GM12878 (cell line): ENCODE results near the gene SH2D6. TPM values are rescaled to one million over a fixed set of nuclear protein-coding genes. Genes with fewer than 3 reads are reported as not detected.

Experiments
- BACH1 ChIP-seq: fragments of 450-650 bp; IDR thresholded peaks from 2 replicates; pipeline ENCODE4 v1.6.1; 2017; ENCODE audit warnings: mild to moderate bottlenecking, borderline replicate concordance
- BCL11A ChIP-seq: IDR thresholded peaks from 2 replicates; pipeline ENCODE4 v1.6.1; 2011; ENCODE audit warnings: low read depth, low read length
- DPF2 ChIP-seq: fragments of 450-650 bp; IDR thresholded peaks from 2 replicates; pipeline ENCODE4 v1.6.1; 2017; ENCODE audit warnings: mild to moderate bottlenecking
- MTA3 ChIP-seq: IDR thresholded peaks from 2 replicates; pipeline ENCODE4 v1.6.1; 2012; ENCODE audit warnings: low read length, inconsistent platforms, borderline replicate concordance
- MXI1 ChIP-seq: fragments of 150-350 bp; IDR thresholded peaks from 2 replicates; pipeline ENCODE4 v1.6.1; 2011; ENCODE audit warnings: low read depth, mild to moderate bottlenecking, inconsistent platforms, low read length, improper control_type of control experiment
- NR2F1 ChIP-seq: fragments of 450-650 bp; conservative IDR thresholded peaks from 2 replicates; pipeline ENCODE4 v1.6.1; 2017; ENCODE audit warnings: mild to moderate bottlenecking
- POLR2A ChIP-seq: IDR thresholded peaks from 2 replicates; pipeline ENCODE4 v1.6.1; 2011; ENCODE audit warnings: low read depth, mild to moderate bottlenecking, low read length
- SMAD5 ChIP-seq: IDR thresholded peaks from 2 replicates; pipeline ENCODE4 v1.6.1; 2016; ENCODE audit warnings: antibody characterized with exemption, low read depth
- STAT1 ChIP-seq: fragments of 450-650 bp; conservative IDR thresholded peaks from 2 replicates; pipeline ENCODE4 v1.6.1; 2014; ENCODE audit warnings: antibody characterized with exemption, mild to moderate bottlenecking
- TCF12 ChIP-seq: IDR thresholded peaks from 2 replicates; pipeline ENCODE4 v1.6.1; 2011; ENCODE audit warnings: low read depth, mild to moderate bottlenecking, low read length
- YY1 ChIP-seq: IDR thresholded peaks from 2 replicates; pipeline ENCODE4 v1.6.1; 2011; ENCODE audit warnings: low read depth, mild to moderate bottlenecking, low read length
- polyA plus RNA-seq, 11 experiments: library from polyadenylated mRNA; depleted of rRNA in 4 of 11; unstranded in 6 of 11; stranded (reverse) in 5 of 11; fragments of >200 nt; fragmentation: Nextera tagmentation in 4 of 11; fragmentation: Illumina TruSeq in 1 of 11; extraction: Ambion mirVana in 4 of 11; extraction: Trizol in 1 of 11; gene quantifications; 1 replicate in 1 of 11; 2 replicates in 10 of 11; pipeline versions ENCODE4 v1.2.1 to v1.2.3, GENCODE V29; 2011 to 2016; ENCODE audit warnings: inconsistent platforms in 2 of 11, missing spikeins in 2 of 11, low read depth in 1 of 11
- total RNA-seq, 4 experiments: library from RNA; depleted of rRNA in 3 of 4; stranded (reverse); fragments of >200 nt in 3 of 4; fragmentation: Illumina TruSeq in 1 of 4; extraction: Trizol in 1 of 4; gene quantifications; 2 replicates each; pipeline versions ENCODE4 v1.2.1 to v1.2.3, GENCODE V29; 2013 to 2021
- TF ChIP-seq, protein P1 (sequence below): fragments of 450-650 bp; IDR thresholded peaks from 2 replicates; pipeline ENCODE4 v1.6.1; 2017; ENCODE audit warnings: mild to moderate bottlenecking, moderate library complexity
- TF ChIP-seq, protein P2 (sequence below): IDR thresholded peaks from 2 replicates; pipeline ENCODE4 v1.6.1; 2012; ENCODE audit warnings: low read depth, low read length, improper control_type of control experiment
- TF ChIP-seq, protein P3 (sequence below): fragments of 450-650 bp; IDR thresholded peaks from 2 replicates; pipeline ENCODE4 v1.6.1; 2017; ENCODE audit warnings: mild to moderate bottlenecking, moderate library complexity
- TF ChIP-seq, protein P4 (sequence below): IDR thresholded peaks from 2 replicates; pipeline ENCODE4 v1.6.1; 2012; ENCODE audit warnings: low read depth, low read length, improper control_type of control experiment
- TF ChIP-seq, protein P5 (sequence below): fragments of 450-650 bp; IDR thresholded peaks from 2 replicates; pipeline ENCODE4 v1.6.1; 2016; ENCODE audit warnings: mild to moderate bottlenecking, moderate library complexity, borderline replicate concordance

SH2D6 gene
- total and polyA plus RNA-seq, 10 of the 15 experiments (the other 5 are each of a cell fraction or from before 2014, with no cell fraction given) = 0.23 to 0.59 (median 0.34) TPM; not detected in 6

DNA sequence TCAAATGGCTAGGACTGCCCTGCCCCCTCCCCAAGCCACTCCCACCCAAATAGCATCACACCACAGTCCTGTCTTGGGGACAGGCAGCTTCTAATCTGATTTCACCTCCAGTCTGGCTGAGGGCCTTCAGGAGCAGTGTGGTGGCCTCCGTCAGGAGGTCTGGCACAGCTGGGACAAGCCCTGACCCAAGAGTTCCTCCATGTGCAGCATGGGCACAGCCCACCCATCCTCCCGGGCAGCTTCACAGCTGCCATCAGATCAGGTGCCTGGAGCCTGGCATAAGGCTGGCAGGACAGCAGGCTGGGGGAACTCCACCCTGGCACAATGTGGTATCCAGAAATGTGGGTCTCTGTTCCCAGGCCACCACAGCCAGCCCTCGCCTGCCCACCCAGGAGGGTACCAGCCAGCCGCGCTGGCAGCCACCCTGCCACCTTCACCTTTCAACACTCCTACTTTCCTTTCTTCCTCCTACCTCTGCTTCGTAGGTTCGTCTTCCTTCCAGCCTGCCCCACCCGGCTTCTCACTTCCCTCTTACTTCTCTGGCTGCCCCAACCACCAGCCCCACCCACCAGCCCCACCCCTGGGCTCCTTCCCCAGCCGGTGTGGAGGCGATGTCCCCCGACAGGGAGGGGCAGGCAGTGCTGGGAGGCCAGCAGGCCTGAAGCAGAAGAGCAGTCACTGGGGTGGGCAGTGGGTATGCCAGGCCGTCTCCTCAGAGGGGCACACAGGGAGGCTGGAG is 8.5 kb upstream of the SH2D6 start, which contains the start of gene CAPG (continued):
- TF ChIP-seq, protein P1, sequence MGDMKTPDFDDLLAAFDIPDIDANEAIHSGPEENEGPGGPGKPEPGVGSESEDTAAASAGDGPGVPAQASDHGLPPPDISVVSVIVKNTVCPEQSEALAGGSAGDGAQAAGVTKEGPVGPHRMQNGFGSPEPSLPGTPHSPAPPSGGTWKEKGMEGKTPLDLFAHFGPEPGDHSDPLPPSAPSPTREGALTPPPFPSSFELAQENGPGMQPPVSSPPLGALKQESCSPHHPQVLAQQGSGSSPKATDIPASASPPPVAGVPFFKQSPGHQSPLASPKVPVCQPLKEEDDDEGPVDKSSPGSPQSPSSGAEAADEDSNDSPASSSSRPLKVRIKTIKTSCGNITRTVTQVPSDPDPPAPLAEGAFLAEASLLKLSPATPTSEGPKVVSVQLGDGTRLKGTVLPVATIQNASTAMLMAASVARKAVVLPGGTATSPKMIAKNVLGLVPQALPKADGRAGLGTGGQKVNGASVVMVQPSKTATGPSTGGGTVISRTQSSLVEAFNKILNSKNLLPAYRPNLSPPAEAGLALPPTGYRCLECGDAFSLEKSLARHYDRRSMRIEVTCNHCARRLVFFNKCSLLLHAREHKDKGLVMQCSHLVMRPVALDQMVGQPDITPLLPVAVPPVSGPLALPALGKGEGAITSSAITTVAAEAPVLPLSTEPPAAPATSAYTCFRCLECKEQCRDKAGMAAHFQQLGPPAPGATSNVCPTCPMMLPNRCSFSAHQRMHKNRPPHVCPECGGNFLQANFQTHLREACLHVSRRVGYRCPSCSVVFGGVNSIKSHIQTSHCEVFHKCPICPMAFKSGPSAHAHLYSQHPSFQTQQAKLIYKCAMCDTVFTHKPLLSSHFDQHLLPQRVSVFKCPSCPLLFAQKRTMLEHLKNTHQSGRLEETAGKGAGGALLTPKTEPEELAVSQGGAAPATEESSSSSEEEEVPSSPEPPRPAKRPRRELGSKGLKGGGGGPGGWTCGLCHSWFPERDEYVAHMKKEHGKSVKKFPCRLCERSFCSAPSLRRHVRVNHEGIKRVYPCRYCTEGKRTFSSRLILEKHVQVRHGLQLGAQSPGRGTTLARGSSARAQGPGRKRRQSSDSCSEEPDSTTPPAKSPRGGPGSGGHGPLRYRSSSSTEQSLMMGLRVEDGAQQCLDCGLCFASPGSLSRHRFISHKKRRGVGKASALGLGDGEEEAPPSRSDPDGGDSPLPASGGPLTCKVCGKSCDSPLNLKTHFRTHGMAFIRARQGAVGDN = 0 out of 2 replicates have a peak, but pooled peaks have one; percentile 18
- TF ChIP-seq MXI1 (no peak), YY1 (no peak), BCL11A (no peak), STAT1 (no peak), NR2F1 (no peak; the same call in 1 of the 2 replicates), TCF12 (no peak), POLR2A (no peak), SMAD5 (no peak), MTA3 (no peak), DPF2 (peak; percentile 78), BACH1 (no peak)
- TF ChIP-seq, protein P2, sequence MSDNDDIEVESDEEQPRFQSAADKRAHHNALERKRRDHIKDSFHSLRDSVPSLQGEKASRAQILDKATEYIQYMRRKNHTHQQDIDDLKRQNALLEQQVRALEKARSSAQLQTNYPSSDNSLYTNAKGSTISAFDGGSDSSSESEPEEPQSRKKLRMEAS = no peak
- TF ChIP-seq, protein P3, sequence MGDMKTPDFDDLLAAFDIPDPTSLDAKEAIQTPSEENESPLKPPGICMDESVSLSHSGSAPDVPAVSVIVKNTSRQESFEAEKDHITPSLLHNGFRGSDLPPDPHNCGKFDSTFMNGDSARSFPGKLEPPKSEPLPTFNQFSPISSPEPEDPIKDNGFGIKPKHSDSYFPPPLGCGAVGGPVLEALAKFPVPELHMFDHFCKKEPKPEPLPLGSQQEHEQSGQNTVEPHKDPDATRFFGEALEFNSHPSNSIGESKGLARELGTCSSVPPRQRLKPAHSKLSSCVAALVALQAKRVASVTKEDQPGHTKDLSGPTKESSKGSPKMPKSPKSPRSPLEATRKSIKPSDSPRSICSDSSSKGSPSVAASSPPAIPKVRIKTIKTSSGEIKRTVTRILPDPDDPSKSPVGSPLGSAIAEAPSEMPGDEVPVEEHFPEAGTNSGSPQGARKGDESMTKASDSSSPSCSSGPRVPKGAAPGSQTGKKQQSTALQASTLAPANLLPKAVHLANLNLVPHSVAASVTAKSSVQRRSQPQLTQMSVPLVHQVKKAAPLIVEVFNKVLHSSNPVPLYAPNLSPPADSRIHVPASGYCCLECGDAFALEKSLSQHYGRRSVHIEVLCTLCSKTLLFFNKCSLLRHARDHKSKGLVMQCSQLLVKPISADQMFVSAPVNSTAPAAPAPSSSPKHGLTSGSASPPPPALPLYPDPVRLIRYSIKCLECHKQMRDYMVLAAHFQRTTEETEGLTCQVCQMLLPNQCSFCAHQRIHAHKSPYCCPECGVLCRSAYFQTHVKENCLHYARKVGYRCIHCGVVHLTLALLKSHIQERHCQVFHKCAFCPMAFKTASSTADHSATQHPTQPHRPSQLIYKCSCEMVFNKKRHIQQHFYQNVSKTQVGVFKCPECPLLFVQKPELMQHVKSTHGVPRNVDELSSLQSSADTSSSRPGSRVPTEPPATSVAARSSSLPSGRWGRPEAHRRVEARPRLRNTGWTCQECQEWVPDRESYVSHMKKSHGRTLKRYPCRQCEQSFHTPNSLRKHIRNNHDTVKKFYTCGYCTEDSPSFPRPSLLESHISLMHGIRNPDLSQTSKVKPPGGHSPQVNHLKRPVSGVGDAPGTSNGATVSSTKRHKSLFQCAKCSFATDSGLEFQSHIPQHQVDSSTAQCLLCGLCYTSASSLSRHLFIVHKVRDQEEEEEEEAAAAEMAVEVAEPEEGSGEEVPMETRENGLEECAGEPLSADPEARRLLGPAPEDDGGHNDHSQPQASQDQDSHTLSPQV = no peak
- TF ChIP-seq, protein P4, sequence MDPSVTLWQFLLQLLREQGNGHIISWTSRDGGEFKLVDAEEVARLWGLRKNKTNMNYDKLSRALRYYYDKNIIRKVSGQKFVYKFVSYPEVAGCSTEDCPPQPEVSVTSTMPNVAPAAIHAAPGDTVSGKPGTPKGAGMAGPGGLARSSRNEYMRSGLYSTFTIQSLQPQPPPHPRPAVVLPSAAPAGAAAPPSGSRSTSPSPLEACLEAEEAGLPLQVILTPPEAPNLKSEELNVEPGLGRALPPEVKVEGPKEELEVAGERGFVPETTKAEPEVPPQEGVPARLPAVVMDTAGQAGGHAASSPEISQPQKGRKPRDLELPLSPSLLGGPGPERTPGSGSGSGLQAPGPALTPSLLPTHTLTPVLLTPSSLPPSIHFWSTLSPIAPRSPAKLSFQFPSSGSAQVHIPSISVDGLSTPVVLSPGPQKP = no peak
- TF ChIP-seq, protein P5, sequence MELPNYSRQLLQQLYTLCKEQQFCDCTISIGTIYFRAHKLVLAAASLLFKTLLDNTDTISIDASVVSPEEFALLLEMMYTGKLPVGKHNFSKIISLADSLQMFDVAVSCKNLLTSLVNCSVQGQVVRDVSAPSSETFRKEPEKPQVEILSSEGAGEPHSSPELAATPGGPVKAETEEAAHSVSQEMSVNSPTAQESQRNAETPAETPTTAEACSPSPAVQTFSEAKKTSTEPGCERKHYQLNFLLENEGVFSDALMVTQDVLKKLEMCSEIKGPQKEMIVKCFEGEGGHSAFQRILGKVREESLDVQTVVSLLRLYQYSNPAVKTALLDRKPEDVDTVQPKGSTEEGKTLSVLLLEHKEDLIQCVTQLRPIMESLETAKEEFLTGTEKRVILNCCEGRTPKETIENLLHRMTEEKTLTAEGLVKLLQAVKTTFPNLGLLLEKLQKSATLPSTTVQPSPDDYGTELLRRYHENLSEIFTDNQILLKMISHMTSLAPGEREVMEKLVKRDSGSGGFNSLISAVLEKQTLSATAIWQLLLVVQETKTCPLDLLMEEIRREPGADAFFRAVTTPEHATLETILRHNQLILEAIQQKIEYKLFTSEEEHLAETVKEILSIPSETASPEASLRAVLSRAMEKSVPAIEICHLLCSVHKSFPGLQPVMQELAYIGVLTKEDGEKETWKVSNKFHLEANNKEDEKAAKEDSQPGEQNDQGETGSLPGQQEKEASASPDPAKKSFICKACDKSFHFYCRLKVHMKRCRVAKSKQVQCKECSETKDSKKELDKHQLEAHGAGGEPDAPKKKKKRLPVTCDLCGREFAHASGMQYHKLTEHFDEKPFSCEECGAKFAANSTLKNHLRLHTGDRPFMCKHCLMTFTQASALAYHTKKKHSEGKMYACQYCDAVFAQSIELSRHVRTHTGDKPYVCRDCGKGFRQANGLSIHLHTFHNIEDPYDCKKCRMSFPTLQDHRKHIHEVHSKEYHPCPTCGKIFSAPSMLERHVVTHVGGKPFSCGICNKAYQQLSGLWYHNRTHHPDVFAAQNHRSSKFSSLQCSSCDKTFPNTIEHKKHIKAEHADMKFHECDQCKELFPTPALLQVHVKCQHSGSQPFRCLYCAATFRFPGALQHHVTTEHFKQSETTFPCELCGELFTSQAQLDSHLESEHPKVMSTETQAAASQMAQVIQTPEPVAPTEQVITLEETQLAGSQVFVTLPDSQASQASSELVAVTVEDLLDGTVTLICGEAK = no peak
